Measurements from ENCODE around the gene EVA1B.

DNA sequence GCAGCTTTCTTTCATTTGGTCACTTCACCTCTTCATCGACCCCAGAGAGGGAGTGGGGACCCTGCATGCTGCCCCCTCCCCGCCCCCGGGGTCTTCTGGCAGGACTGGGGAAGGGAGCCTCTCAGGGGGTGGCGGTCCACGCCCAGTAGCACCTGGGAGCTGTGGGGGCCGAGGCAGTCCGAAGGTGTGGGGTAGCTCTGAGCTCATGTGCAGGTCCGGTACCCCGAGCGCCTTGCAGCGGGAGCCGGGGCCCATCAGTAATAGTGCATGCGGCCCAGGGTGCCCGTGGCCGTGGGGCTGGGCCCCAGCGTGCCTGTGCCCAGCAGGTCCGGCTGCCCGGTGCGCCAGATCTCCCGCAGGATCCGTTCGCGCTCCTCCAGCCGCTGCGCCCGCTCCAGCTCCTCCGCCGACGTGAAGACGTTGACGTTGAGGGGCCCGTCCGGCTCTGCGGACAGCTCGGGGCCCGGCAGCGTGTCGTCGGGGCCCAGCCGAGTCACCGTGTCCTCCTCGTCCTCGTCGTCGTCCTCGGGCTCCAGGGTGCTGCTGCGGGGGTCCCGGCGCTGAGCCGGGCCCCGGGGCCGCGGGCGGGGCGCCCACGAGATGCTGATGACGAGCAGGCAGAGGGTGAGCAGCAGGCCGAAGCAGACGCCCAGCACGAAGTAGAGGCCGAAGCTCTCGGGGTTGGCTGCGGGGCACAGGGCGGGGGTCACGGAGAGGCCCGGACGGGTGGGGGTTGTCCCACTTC, 1.2 kb downstream of the EVA1B start:
- TF ChIP-seq, protein P1, sequence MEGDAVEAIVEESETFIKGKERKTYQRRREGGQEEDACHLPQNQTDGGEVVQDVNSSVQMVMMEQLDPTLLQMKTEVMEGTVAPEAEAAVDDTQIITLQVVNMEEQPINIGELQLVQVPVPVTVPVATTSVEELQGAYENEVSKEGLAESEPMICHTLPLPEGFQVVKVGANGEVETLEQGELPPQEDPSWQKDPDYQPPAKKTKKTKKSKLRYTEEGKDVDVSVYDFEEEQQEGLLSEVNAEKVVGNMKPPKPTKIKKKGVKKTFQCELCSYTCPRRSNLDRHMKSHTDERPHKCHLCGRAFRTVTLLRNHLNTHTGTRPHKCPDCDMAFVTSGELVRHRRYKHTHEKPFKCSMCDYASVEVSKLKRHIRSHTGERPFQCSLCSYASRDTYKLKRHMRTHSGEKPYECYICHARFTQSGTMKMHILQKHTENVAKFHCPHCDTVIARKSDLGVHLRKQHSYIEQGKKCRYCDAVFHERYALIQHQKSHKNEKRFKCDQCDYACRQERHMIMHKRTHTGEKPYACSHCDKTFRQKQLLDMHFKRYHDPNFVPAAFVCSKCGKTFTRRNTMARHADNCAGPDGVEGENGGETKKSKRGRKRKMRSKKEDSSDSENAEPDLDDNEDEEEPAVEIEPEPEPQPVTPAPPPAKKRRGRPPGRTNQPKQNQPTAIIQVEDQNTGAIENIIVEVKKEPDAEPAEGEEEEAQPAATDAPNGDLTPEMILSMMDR (IDR thresholded peaks at IDR 0.05), result no peak
- no peak for TF ChIP-seq POLR2A (IDR thresholded peaks at IDR 0.05)

All from Peyer's patch (tissue), 4 donors.